HepG2 (cell line): Measurements from ENCODE around the gene KRTAP1-4. TPM values are rescaled to one million over a fixed set of nuclear protein-coding genes. Genes with fewer than 3 reads are reported as not detected.
A peak's percentile ranks its signal among the peaks of the same experiment; 100 is the strongest.

Experiments
- ATAC-seq: fragments of 200-7000 bp; cut with Tn5 transposase; 3 replicates; pipeline ENCODE4 v1.9.1; 2020; ENCODE audit warnings: mild to moderate bottlenecking, moderate library complexity
- BruUV-seq: library from RNA; stranded (reverse); fragments of 400-500 nt; replicated peaks from 2 replicates; lab custom pipeline; 2021; lab: Mats Ljungman, UMichigan
- CTCF ChIA-PET: fragments of 300-600 bp; formaldehyde crosslinking; extraction: SDS; loops from one replicate; lab custom pipeline; 2021; ENCODE audit warnings: low total read pairs, inconsistent platforms, low intra/inter-chr PET ratio; lab: Yijun Ruan, JAX
- POLR2A ChIA-PET: fragments of 350-600 bp; sonication (Branson Sonifier 250); formaldehyde crosslinking; loops from one replicate; lab custom pipeline; 2020; ENCODE audit warnings: antibody characterized with exemption, inconsistent platforms; lab: Yijun Ruan, JAX
- DNase-seq: peaks from one replicate; pipeline ENCODE4 v3.0.0-alpha.2; 2015; ENCODE audit warnings: low spot score
- FAIRE-seq: peaks from 3 replicates; lab custom pipeline; 2011; peaks lifted over from hg19 to GRCh38; lab: Jason Lieb, UNC
- H2AFZ ChIP-seq: one replicate; pipeline ENCODE4 v1.6.1; 2011; ENCODE audit warnings: low read length, inconsistent platforms
- H3K27ac ChIP-seq: fragments of 300-600 bp; 3 replicates; pipeline ENCODE4 v1.8.0; 2011; ENCODE audit warnings: mixed run types, mild to moderate bottlenecking, mixed read lengths, low read length, inconsistent platforms; ENCODE audit not compliant: insufficient read depth; ENCODE audit errors: extremely low read length
- H3K27me3 ChIP-seq, 2 experiments: fragments of 200-600 bp in 1 of 2; 2 replicates in 1 of 2; 3 replicates in 1 of 2; pipeline versions ENCODE4 v1.6.0 to v1.8.0; 2011; ENCODE audit warnings: low read length in 2 of 2, mild to moderate bottlenecking in 2 of 2, moderate library complexity in 2 of 2, inconsistent platforms in 1 of 2; ENCODE audit not compliant: insufficient read depth in 2 of 2, control insufficient read depth in 1 of 2
- H3K36me3 ChIP-seq, 2 experiments: fragments of 200-600 bp in 1 of 2; replicated peaks in 1 of 2; 2 replicates in 1 of 2; 3 replicates in 1 of 2; pipeline versions ENCODE4 v1.5.1 to v1.8.0; 2011; ENCODE audit warnings: low read length in 2 of 2, inconsistent platforms in 1 of 2; ENCODE audit not compliant: insufficient read depth in 2 of 2, control insufficient read depth in 1 of 2
- H3K4me1 ChIP-seq: 2 replicates; pipeline ENCODE4 v1.5.1; 2012; ENCODE audit warnings: low read length, inconsistent platforms; ENCODE audit not compliant: insufficient read depth
- H3K4me2 ChIP-seq: 2 replicates; pipeline ENCODE4 v1.6.0; 2011; ENCODE audit warnings: low read depth, low read length, inconsistent platforms
- H3K4me3 ChIP-seq, 3 experiments: fragments of 200-600 bp in 1 of 3; sonication (generic), shearing (Covaris generic) in 1 of 3; replicated peaks in 1 of 3; 2 replicates each; pipeline ENCODE4 v1.5.1; 2011 to 2016; ENCODE audit warnings: low read length in 3 of 3, inconsistent platforms in 2 of 3, low read depth in 2 of 3, mild to moderate bottlenecking in 2 of 3, control low read depth in 1 of 3, mixed read lengths in 1 of 3; ENCODE audit not compliant: insufficient read depth in 1 of 3
- H3K79me2 ChIP-seq: one replicate; pipeline ENCODE4 v1.6.1; 2011; ENCODE audit warnings: low read length, inconsistent platforms; ENCODE audit not compliant: insufficient read depth
- H3K9ac ChIP-seq: 2 replicates; pipeline ENCODE4 v1.6.0; 2011; ENCODE audit warnings: mild to moderate bottlenecking, low read depth, low read length, inconsistent platforms; ENCODE audit not compliant: insufficient read depth
- H3K9me3 ChIP-seq: 2 replicates; pipeline ENCODE4 v1.5.1; 2012; ENCODE audit warnings: mild to moderate bottlenecking, low read length
- H4K20me1 ChIP-seq: 2 replicates; pipeline ENCODE4 v1.6.0; 2011; ENCODE audit warnings: inconsistent platforms, mild to moderate bottlenecking, low read length, moderate library complexity; ENCODE audit not compliant: insufficient read depth
- ARNT ChIP-seq: fragments of 450-650 bp; IDR thresholded peaks from 2 replicates; pipeline ENCODE4 v1.6.1; 2017
- BCL6 ChIP-seq: IDR thresholded peaks from 2 replicates; pipeline ENCODE4 v1.6.1; 2016; ENCODE audit warnings: missing genetic modification reagents, missing compliant biosample characterization
- ELF3 ChIP-seq: IDR thresholded peaks from 2 replicates; pipeline ENCODE4 v1.6.1; 2016; ENCODE audit warnings: missing genetic modification reagents, missing compliant biosample characterization
- FOXA1 ChIP-seq, 2 experiments: fragments of 450-650 bp in 1 of 2; sonication (generic) in 1 of 2; formaldehyde crosslinking in 1 of 2; IDR thresholded peaks; 2 replicates each; pipeline versions ENCODE4 v1.4.0 to v1.6.1; 2016 to 2020; ENCODE audit warnings: missing genetic modification reagents in 1 of 2
- ISL2 ChIP-seq: sonication (generic); formaldehyde crosslinking; IDR thresholded peaks from 2 replicates; pipeline ENCODE4 v1.5.0; 2020; ENCODE audit warnings: missing genetic modification reagents
- ISX ChIP-seq: sonication (generic); formaldehyde crosslinking; conservative IDR thresholded peaks from 2 replicates; pipeline ENCODE4 v1.5.0; 2020; ENCODE audit warnings: missing genetic modification reagents
- MIER3 ChIP-seq: IDR thresholded peaks from 2 replicates; pipeline ENCODE4 v1.6.1; 2016; ENCODE audit warnings: missing compliant biosample characterization, borderline replicate concordance
- NR2F6 ChIP-seq, 2 experiments: IDR thresholded peaks; 2 replicates each; pipeline ENCODE4 v1.6.1; 2016; ENCODE audit warnings: antibody characterized with exemption in 1 of 2, mild to moderate bottlenecking in 1 of 2
- SALL1 ChIP-seq: sonication (generic); formaldehyde crosslinking; IDR thresholded peaks from 2 replicates; pipeline ENCODE4 v1.8.0; 2022; ENCODE audit warnings: mild to moderate bottlenecking, missing genetic modification reagents
- SOX13 ChIP-seq, 3 experiments: fragments of 450-650 bp in 1 of 3; sonication (generic) in 1 of 3; formaldehyde crosslinking in 1 of 3; IDR thresholded peaks in 2 of 3; conservative IDR thresholded peaks in 1 of 3; 2 replicates each; pipeline versions ENCODE4 v1.5.0 to v1.6.1; 2016 to 2020; ENCODE audit warnings: antibody characterized with exemption in 1 of 3, mild to moderate bottlenecking in 1 of 3, missing compliant biosample characterization in 1 of 3, missing genetic modification reagents in 1 of 3, moderate library complexity in 1 of 3
- SOX5 ChIP-seq: IDR thresholded peaks from 2 replicates; pipeline ENCODE4 v1.6.1; 2016; ENCODE audit warnings: borderline replicate concordance
- ZNF687 ChIP-seq: sonication (generic); formaldehyde crosslinking; IDR thresholded peaks from 2 replicates; pipeline ENCODE4 v1.5.1; 2020; ENCODE audit warnings: mild to moderate bottlenecking, missing genetic modification reagents, moderate library complexity
- WGBS: methylation state at CpG from one replicate; pipeline ENCODE4 v1.1.6; 2017; ENCODE audit warnings: low lambda C conversion rate; 5-methylcytosine and 5-hydroxymethylcytosine counted together
- in situ Hi-C: cut with HindIII; loops from 2 replicates; pipeline ENCODE4 v1.10.0; 2017; ENCODE audit warnings: low pct_unique_long_range_greater_than_20kb; ENCODE audit not compliant: extremely low pct_ligation_motif_present
- intact Hi-C: fragments of 100-400 bp; cut with micrococcal nuclease; formaldehyde crosslinking; loops from one replicate; pipeline ENCODE4 v1.10.0; 2022; ENCODE audit not compliant: unreplicated experiment
- polyA plus RNA-seq, 8 experiments: library from polyadenylated mRNA; depleted of rRNA in 3 of 8; stranded (reverse) in 7 of 8; unstranded in 1 of 8; fragments of >200 nt; fragmentation: Illumina TruSeq in 4 of 8; extraction: Trizol in 4 of 8; gene quantifications; 2 replicates each; pipeline versions ENCODE4 v1.2.1 to v1.2.3, GENCODE V29; 2011 to 2016; ENCODE audit warnings: low read depth in 4 of 8, missing spikeins in 1 of 8, mixed read lengths in 1 of 8; ENCODE audit not compliant: insufficient read depth in 1 of 8
- total RNA-seq, 5 experiments: library from RNA; depleted of rRNA; stranded (reverse); fragments of >200 nt; fragmentation: Illumina TruSeq; extraction: Trizol; gene quantifications; 2 replicates each; pipeline ENCODE4 v1.2.3, GENCODE V29; 2016; ENCODE audit warnings: low read depth in 1 of 5

The KRTAP1-4 gene
- total and polyA plus RNA-seq, 2 of the 13 experiments (the other 11 are each of a cell fraction or from before 2014, with no cell fraction given): not detected

DNA sequence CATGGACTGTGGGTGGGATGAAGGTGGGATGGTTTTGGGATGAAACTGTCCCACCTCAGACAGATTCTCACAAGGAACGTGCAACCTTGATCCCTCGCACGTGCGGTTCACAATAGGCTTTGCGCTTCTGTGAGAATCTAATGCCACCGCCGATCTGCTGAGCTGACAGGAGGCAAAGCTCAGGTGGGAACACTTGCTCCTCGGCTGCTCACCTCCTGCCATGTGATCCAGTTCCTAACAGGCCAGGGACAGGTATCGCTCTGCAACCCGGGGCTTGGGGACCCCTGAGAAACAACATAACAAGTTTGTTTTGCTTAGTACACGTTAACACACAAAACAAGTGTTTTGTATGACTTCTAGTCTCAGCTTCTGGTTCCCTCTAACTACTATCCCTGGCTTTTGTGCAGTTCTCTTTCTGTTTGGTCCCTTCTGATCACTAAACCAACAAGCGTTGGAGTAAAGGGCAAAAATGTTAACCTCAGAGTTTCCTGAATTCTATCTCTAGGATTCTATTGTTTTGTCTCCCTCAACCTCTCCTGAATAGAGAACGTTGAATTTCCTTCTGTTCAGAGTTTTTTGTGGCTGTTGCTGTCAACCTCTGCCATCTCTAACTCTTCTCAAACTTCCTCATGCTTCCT, 13.3 kb downstream of the KRTAP1-4 start:
- intact Hi-C loops (no loop called here), in situ Hi-C loops (no loop called here)
- H3K4me2 ChIP-seq: peak overlapping the region; percentile 59
- H3K27ac ChIP-seq: peak overlapping the region; percentile 19
- ATAC-seq (peak; percentile 80), DNase-seq (peak; percentile 72), FAIRE-seq (no peak)
- H4K20me1 ChIP-seq: no peaks in the 10 kb centered on the region
- H3K4me1 ChIP-seq: peaks cover 43% of the 10 kb centered on the region
- no peaks in the 10 kb centered on the region for H3K36me3 ChIP-seq
- H3K79me2 ChIP-seq: no peaks in the 10 kb centered on the region
- ChIA-PET CTCF (no interaction called here), POLR2A (no interaction called here)
- no TSS peak for BruUV-seq
- H3K9me3 ChIP-seq: no peaks in the 10 kb centered on the region; the same call in 1 of the 2 replicates
- H3K4me3 ChIP-seq: no peak overlapping the region; a peak in 1 of 6 replicates
- 49% methylated on average over 13 of the region's 13 CpGs for WGBS
- H3K9ac ChIP-seq: peak overlapping the region; percentile 45; the same call in 1 of the 2 replicates
- no peaks in the 10 kb centered on the region for H3K27me3 ChIP-seq
- H2AFZ ChIP-seq: peak overlapping the region; percentile 70
- TF ChIP-seq ARNT (no peak), MIER3 (0 out of 2 replicates have a peak, but pooled peaks have one; percentile 15), SOX5 (CRISPR knock-in tag) (peak; percentile 60; the same call in 1 of the 2 replicates), FOXA1 (IDR thresholded peaks at IDR 0.05) (no peak), FOXA1 (CRISPR knock-in tag; IDR thresholded peaks at IDR 0.05) (peak; percentile 43; the same call in 1 of the 2 replicates), NR2F6 (IDR thresholded peaks at IDR 0.05) (peak; percentile 40; the same call in 1 of the 2 replicates), NR2F6 (CRISPR knock-in tag; IDR thresholded peaks at IDR 0.05) (no peak), SALL1 (peak; percentile 40; the same call in 1 of the 2 replicates), ISX (CRISPR knock-in tag) (no peak), ISL2 (CRISPR knock-in tag) (no peak), SOX13 (IDR thresholded peaks at IDR 0.05) (no peak), SOX13 (CRISPR knock-in tag; conservative IDR thresholded peaks at IDR 0.05 in 1 of 2, IDR thresholded peaks at IDR 0.05 in 1 of 2) (peak in 1 of 2 experiments; percentile 65; a peak in 2 of 4 replicates), ZNF687 (CRISPR knock-in tag) (peak; percentile 64), ELF3 (CRISPR knock-in tag) (peak; percentile 23; the same call in 1 of the 2 replicates), BCL6 (peak; percentile 57; the same call in 1 of the 2 replicates)
